ENCODE results near the gene LDB2.
A peak's percentile ranks its signal among the peaks of the same experiment; 100 is the strongest.

LDB2 gene

DNA sequence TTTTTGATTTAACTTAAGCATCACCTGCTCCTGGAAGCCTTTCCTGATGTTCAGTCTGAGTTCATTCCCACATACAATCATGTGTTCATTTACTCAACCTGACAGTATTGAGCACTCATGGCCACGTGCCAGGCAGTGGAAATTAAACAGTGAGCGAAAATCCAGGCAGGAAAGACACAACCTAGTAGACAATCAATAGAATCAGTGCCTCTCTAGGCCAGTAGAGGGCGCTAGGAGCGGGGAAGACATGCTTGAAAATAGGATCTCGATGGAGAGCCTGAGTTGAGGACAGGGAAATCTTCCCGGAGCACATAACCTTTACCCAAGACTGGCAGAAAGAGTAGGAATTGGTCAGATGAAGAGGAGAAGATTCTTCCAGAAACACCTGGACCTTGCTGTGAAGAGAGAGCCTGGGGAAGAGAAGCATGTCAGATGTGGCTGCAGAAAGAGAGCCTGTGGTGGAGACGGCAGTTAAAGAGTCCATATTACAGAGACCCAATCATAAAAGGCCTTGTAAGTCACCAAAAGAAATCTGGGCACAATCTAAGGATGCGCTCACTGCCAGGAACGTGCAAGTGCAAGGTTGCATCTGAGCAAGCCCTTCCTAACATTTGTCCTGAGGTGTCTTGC lies 103.5 kb downstream of the LDB2 start:
- DNase-seq, result peak; percentile 51

GRCh38 chr4:16791460-16791859 lies 107.0 kb downstream of the LDB2 start:
- no peak for DNase-seq

GRCh38 chr4:16790508-16790907 lies 107.9 kb downstream of the LDB2 start:
- DNase-seq, result no peak

GRCh38 chr4:16788868-16789267 lies 109.6 kb downstream of the LDB2 start:
- DNase-seq, result no peak

DNA sequence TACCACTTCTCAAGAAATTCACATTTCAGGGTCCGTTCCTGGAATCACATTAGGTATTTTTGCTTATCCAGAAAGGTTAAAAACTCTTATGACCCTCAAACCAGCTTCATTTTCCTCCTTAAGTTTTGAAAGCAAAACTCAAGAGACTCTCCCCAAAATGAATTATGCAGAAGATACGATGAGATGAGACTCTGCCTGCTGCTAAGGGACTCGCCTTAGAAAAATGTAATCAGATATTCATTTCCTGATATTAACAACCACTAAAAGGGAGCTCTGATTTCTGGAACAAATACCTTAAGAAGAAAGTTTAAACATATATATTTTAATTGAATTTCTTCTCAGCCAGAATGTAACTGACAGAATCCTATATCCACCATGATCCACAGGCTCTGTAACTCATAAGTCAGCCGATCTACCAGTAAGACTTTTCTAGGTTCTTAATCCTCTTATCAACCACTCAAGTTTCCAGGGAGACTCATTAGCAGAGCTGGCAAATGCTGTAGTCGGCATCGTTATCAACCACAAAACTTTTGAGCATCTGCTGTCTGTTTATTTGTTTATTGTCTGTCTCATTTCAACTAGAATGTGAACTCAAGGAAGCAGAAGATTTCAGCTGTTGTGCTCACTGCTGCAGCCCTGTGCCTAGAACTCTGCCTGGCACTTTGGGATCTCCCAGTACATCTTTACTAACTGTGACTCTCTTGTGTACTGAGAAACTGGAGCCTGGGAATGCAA lies 112.5 kb downstream of the LDB2 start:
- DNase-seq, result no peak

DNA sequence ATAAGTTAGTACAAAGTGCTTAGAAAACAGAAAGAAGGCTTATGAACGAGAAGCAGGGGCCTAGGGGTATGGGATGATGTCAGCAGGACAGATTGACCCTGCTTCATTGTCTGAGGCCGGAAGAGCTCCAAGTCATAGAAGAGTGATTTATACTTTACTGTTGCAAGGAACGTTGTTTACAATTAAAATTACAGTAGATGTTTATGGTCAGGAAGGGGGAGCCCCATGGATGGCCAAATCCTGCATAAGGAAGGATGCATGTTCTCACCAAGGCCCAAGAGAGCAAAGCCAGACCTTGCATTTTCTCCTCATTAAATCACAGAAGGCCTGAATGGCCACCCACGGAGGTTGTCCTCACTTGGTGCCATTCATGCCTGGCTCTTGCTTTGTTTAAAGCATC lies 115.3 kb downstream of the LDB2 start:
- DNase-seq, result no peak

GRCh38 chr4:16779028-16779675 lies 119.3 kb downstream of the LDB2 start:
- no peak for DNase-seq

DNA sequence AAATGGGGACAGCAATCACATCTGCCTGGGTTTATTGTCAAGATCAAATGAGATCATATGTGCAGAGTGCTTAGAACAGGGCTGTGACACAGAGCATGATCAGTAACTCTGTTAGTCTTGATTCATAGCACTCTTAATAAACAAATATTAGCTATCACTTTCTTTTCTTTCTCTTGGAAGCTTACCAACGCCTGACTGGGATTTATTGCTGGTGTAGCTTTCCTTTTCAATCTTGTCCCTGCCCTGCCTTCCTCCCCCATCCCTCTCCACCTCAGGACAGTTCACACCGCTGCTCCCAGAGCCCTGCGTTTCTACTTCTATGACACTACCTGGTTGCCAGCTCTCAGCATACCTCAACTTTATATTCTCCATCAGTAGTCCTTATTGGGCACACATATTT lies 120.7 kb downstream of the LDB2 start:
- no peak for DNase-seq

- no peak for DNase-seq
Observed at GRCh38 chr4:16775411-16776154, 122.9 kb downstream of the LDB2 start.

DNA sequence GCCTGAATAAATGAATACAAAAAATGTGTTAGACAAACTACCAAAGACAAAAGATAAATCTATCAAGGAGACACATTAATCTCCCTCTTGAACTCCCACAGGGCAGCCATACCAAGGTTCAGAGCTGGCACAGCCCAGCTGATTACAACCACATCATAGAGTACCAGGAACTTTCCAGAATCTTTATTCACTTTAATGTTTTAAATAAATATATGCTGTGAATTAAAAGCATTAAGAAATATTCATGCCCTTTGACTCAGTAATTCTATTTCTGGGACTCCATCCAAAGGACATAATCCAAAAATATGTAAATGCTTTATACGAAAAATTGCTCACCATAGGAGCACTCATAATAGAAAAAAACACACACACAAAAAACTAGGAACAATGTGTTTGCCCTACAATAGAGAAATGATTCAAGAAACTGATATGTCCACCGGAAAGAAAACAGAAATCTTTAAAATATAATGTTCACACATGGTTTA lies 126.0 kb downstream of the LDB2 start:
- DNase-seq, result no peak

DNA sequence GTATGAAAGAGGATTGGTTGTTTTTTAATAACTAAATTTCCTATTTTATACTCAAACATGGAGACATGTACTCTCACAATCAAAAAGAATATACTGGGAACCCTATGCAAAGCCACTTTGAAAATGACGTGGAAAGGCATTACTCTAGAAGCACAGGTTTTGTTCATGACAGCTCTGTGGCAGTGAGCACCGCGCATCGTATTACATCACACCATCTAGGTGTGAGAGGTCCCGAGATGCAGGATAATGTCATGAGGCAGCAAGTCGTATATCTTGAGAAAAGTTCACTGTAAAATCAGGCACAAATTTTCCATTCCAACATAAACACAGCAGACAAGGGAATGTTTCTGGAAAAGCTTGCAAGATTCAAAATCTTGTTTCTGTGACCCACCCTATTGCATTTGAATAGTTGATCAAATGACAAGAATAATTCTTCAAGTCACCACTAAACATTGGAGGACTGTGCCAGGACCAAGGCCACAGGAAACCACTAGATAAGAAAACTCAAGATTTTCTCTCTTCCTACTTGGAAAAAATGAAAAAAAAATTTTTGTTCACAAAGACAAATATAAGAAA lies 127.6 kb downstream of the LDB2 start:
- DNase-seq, result no peak

DNA sequence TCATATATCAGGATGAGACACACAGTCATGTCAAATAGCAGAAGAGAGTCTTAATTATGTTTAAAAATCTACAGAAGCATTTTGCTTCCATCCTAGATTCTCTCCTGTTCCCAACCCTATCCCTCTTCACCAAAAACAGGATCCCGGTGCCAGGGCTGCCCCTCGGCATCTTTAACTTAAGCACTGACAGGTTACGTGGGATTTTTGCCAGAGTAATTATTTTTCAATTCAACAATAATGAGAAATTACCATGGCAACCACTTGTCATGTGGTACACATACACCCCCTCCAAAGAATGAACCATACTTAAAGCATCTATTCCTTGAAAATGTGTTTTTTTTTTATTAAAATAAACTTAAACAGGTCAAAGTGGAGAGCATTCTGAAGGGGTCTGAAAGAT lies 130.6 kb downstream of the LDB2 start:
- no peak for DNase-seq

GRCh38 chr4:16767251-16767650 lies 131.2 kb downstream of the LDB2 start:
- DNase-seq, result no peak

DNA sequence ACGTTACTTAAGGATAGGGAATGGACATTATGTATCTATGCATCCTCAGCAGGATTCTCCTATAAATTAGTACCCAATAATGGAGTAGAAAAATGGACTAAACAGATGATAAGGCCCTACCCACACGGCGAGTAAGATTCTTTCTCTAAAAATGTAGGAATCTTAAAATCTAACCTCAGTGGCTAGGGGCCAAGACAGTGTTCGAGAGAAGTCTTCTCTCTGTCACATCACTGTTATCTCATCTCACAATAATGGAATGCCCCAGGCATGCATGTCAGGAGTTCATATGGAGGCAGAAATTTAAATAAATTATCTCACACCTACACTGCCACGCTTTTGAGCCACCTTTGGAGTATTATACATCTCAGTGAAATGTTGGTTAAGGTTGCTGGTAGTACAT lies 132.9 kb downstream of the LDB2 start:
- no peak for DNase-seq

DNA sequence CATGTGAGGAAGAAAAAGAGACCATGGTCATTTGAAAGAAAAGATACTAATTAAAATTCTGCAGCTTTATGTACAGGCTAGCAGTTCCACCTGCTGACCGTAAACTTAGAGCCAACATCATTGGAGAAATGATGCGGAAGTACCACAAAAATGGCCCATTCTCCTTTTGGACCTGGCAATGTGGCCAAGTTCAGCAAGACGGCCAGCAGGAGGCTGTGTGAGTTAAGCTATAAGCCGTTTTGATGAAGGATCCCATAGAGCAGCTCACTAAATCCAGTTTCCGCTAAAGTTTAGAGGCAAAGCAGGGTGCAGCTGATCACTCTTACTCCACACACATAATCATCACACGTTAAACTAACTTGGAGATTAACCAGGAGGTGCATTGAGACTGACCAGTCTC lies 133.8 kb downstream of the LDB2 start:
- peak; percentile 20 for DNase-seq

DNA sequence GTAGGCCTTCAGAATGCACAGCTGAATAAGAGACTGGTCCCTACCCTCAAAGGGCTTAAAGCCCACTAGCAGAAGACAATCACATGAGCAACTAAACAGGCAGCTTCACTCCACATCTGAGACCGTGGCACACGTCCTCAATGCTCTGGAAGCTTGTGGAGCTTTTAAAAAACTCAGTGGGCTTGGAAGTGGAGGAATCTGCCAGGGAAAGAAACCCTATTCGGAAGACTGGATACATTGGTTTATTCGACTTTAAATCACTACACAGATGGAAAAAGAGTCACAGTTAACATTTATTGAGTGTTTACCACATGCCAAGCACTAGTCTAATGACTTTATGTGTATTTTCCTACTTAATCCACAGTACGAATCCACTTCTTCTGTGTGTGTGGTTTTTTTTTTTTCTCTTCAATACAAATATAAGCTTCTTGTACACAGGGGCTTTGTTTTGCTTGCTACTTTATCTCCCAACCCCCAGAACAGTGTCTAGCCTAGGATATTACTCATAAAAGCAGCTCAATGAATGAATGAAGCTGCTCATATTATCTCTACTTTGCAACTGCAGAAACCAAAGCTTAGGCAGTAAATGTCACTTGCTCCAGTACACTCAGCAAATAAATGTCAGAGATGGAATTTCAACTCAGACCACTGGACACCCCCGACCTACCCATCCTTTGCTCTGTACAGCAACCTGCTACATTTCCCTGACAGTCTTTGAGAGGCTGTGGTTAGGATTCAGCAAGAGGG lies 137.7 kb downstream of the LDB2 start:
- no peak for DNase-seq

DNA sequence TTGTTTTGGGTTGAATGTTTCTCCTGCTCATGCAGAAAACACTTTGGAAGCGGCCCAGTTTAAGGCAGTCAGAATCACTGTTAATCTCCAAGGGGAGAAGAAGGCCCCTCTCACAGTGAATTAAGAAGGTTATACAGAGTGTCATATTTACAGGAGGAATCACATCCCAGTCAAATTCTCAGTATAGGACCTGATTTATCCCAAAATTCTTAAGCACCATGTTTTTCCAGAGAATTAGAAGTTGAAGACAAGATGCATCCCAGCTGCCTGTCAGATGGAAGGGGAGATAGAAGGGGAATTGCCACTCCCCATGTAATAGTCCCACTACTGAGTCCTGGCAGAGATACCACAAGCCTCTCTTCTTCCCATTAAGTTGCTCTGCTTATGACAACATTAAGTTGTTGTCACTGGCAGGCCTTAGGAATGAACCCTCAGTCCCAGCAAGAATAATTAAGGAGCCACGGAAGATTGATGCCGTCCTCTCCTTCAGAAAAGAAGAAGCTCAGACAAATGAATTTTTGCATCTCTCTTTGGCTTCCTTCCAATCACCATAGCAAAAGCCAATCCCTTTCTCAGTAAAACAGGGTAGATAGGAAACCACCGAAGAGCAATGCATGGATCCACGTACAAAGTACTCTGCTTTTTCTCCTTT lies 138.4 kb downstream of the LDB2 start:
- DNase-seq, result no peak

GRCh38 chr4:16758816-16759215 lies 139.6 kb downstream of the LDB2 start:
- DNase-seq, result no peak

GRCh38 chr4:16758255-16758654 lies 140.2 kb downstream of the LDB2 start:
- DNase-seq, result no peak

DNA sequence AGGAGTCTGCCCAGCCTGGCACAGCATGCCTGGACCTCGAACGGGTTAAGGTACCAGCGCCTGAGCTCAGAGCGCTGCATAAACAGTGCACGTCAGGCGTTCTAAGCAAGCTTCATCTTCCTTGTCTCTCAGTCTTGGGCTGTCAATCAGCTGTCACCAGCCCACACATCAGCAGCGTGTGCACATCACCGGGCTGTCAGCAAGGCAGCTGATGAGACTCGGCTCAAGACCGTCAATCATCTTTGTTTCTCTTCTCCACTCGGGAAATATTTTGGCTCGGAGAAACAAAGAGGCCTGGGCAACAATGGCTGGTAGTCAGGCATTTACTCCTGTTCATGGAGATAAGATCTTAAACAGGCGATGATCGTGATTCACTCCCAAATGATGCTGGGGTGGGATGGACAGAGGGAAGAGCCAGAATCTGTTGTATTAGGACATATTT lies 141.3 kb downstream of the LDB2 start:
- no peak for DNase-seq

DNA sequence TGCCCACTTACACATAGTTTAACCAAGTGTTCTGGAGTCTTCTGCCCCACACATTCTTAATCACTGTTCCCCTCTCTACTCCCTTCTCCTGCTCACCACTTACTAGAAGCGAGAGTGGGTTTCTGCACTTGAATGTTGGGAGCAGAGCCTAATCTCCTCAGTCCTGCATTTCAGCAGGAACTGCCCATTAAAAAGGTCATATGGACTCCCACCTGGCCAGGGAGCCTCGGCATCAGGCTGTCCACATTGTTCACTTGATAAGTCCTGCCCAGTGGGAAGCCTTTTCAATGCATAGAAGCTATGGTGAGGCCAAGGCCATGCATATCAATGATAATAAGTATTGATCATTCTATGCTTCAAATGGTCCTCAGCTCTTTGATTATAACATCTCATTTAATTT lies 144.3 kb downstream of the LDB2 start:
- no peak for DNase-seq

DNA sequence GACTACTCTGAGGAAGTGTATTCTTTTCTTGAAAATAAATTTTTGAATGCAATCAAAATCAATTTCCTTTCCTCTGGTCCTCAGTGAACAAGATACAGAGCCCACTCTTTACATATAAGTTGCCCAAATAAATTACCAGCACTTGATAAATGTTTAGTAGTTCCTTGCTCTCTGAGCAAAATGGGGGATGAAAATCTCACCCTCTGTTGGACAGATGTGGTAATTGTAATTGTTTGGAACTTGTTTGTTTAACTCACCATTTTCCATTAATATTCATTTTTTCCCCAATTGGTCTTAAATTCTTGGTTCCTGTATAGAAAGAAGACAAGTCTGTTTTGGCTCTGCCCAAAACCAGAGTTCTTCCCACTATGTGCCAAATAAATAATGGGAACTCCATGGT lies 146.3 kb downstream of the LDB2 start:
- peak; percentile 42 for DNase-seq
